HepG2 (cell line): ENCODE data around the gene ASXL1. TPM values are rescaled to one million over a fixed set of nuclear protein-coding genes. Genes with fewer than 3 reads are reported as not detected.
A peak's percentile ranks its signal among the peaks of the same experiment; 100 is the strongest.

Experiments
- HOXA5 ChIP-seq: sonication (generic); formaldehyde crosslinking; IDR thresholded peaks from 2 replicates; pipeline ENCODE4 v1.4.0; 2020; ENCODE audit warnings: missing genetic modification reagents
- ISL2 ChIP-seq: sonication (generic); formaldehyde crosslinking; IDR thresholded peaks from 2 replicates; pipeline ENCODE4 v1.5.0; 2020; ENCODE audit warnings: missing genetic modification reagents
- KLF11 ChIP-seq: IDR thresholded peaks from 2 replicates; pipeline ENCODE4 v1.6.1; 2016; ENCODE audit warnings: missing compliant biosample characterization
- MBD4 ChIP-seq: IDR thresholded peaks from 2 replicates; pipeline ENCODE4 v1.6.1; 2012; ENCODE audit warnings: low read length, inconsistent platforms, borderline replicate concordance
- NONO ChIP-seq, 2 experiments: fragments of 450-650 bp in 1 of 2; sonication (generic) in 1 of 2; formaldehyde crosslinking in 1 of 2; IDR thresholded peaks in 1 of 2; conservative IDR thresholded peaks in 1 of 2; 2 replicates each; pipeline versions ENCODE4 v1.6.1 to v1.8.0; 2017 to 2022; ENCODE audit warnings: mild to moderate bottlenecking in 1 of 2, missing genetic modification reagents in 1 of 2, moderate library complexity in 1 of 2
- NR2C2 ChIP-seq: sonication (generic); formaldehyde crosslinking; IDR thresholded peaks from 2 replicates; pipeline ENCODE4 v1.4.0; 2020; ENCODE audit warnings: missing genetic modification reagents, mild to moderate bottlenecking, moderate library complexity, borderline replicate concordance
- PAWR ChIP-seq: sonication (generic); formaldehyde crosslinking; IDR thresholded peaks from 2 replicates; pipeline ENCODE4 v1.4.0; 2020; ENCODE audit warnings: missing genetic modification reagents, mild to moderate bottlenecking, borderline replicate concordance
- POLR2AphosphoS5 ChIP-seq: IDR thresholded peaks from 2 replicates; pipeline ENCODE4 v1.6.1; 2012; ENCODE audit warnings: low read depth, low read length
- POLR2G ChIP-seq: fragments of 200-400 bp; formaldehyde crosslinking; IDR thresholded peaks from 2 replicates; pipeline ENCODE4 v1.6.1; 2018; ENCODE audit warnings: mild to moderate bottlenecking, low read depth, low read length, moderate library complexity
- ZFX ChIP-seq: sonication (generic); formaldehyde crosslinking; IDR thresholded peaks from 2 replicates; pipeline ENCODE4 v1.4.0; 2020; ENCODE audit warnings: mild to moderate bottlenecking, low read depth, missing genetic modification reagents, moderate library complexity
- ZNF33A ChIP-seq: sonication (generic); formaldehyde crosslinking; IDR thresholded peaks from 2 replicates; pipeline ENCODE4 v1.5.1; 2020; ENCODE audit warnings: missing genetic modification reagents, mild to moderate bottlenecking, moderate library complexity, borderline replicate concordance
- ZNF703 ChIP-seq: sonication (generic); formaldehyde crosslinking; IDR thresholded peaks from 2 replicates; pipeline ENCODE4 v1.5.1; 2020; ENCODE audit warnings: missing genetic modification reagents, mild to moderate bottlenecking, moderate library complexity, borderline replicate concordance
- ZNF720 ChIP-seq: sonication (generic); formaldehyde crosslinking; IDR thresholded peaks from 2 replicates; pipeline ENCODE4 v1.4.0; 2020; ENCODE audit warnings: missing genetic modification reagents
- polyA plus RNA-seq, 8 experiments: library from polyadenylated mRNA; depleted of rRNA in 3 of 8; stranded (reverse) in 7 of 8; unstranded in 1 of 8; fragments of >200 nt; fragmentation: Illumina TruSeq in 4 of 8; extraction: Trizol in 4 of 8; gene quantifications; 2 replicates each; pipeline versions ENCODE4 v1.2.1 to v1.2.3, GENCODE V29; 2011 to 2016; ENCODE audit warnings: low read depth in 4 of 8, missing spikeins in 1 of 8, mixed read lengths in 1 of 8; ENCODE audit not compliant: insufficient read depth in 1 of 8
- total RNA-seq, 5 experiments: library from RNA; depleted of rRNA; stranded (reverse); fragments of >200 nt; fragmentation: Illumina TruSeq; extraction: Trizol; gene quantifications; 2 replicates each; pipeline ENCODE4 v1.2.3, GENCODE V29; 2016; ENCODE audit warnings: low read depth in 1 of 5
- TF ChIP-seq, protein P1 (sequence below): sonication (generic); formaldehyde crosslinking; IDR thresholded peaks from 2 replicates; pipeline ENCODE4 v1.4.0; 2020; ENCODE audit warnings: missing genetic modification reagents
- TF ChIP-seq, protein P2 (sequence below): IDR thresholded peaks from 2 replicates; pipeline ENCODE4 v1.6.1; 2016; ENCODE audit warnings: missing biosample characterization, missing genetic modification reagents, low read depth
- TF ChIP-seq, protein P3 (sequence below): sonication (generic); IDR thresholded peaks from 2 replicates; pipeline ENCODE4 v1.6.1; 2016; ENCODE audit warnings: low read depth, borderline replicate concordance
- TF ChIP-seq, protein P4 (sequence below): sonication (generic); formaldehyde crosslinking; IDR thresholded peaks from 2 replicates; pipeline ENCODE4 v1.4.0; 2020; ENCODE audit warnings: missing genetic modification reagents, borderline replicate concordance
- TF ChIP-seq, protein P5 (sequence below): sonication (generic); formaldehyde crosslinking; IDR thresholded peaks from 2 replicates; pipeline ENCODE4 v1.4.0; 2020; ENCODE audit warnings: low read depth, mild to moderate bottlenecking, missing genetic modification reagents
- TF ChIP-seq, protein P6 (sequence below): sonication (generic); formaldehyde crosslinking; IDR thresholded peaks from 2 replicates; pipeline ENCODE4 v1.8.0; 2022; ENCODE audit warnings: missing genetic modification reagents, mild to moderate bottlenecking, borderline replicate concordance

The ASXL1 gene
- total and polyA plus RNA-seq, 2 of the 13 experiments (the other 11 are each of a cell fraction or from before 2014, with no cell fraction given) = 62.1 to 74.8 TPM

DNA sequence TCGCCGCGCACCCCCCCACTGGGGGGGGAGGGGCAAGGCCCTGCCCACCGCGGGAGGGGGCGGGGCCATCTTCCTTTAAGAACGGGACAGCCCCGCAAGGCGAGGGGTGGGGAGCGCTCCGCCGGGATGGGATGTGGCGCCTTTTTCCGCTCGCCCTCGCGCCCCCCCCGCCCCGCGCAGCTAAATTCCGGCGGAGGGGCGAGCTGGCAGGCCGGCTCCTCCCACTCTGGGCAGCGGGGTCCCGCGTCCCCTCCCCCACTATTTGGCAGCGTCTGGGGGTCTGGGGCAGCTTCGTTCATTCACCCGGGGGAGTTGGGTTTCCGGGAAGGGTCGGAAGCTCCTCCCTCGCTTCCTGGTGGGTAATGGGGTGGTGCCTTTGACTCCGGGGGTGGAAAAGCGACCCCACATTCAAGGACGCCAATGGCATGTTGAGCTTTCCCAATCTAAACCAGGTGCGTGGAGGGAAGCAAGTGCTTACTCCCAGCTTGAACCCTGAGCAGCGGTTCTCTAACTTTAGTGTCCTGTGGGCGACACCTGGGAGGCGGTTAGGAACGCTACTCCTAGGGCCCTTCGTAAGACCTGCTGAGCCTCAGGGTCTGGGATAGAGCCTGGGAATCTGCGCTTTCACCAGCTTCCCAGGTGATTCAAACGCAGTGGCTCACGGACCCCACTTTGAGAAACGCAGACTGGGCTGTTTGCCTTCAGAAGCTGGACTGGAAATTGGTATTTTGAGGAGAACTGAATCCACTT, 927 bp downstream of the ASXL1 start (continued):
- TF ChIP-seq, protein P1, sequence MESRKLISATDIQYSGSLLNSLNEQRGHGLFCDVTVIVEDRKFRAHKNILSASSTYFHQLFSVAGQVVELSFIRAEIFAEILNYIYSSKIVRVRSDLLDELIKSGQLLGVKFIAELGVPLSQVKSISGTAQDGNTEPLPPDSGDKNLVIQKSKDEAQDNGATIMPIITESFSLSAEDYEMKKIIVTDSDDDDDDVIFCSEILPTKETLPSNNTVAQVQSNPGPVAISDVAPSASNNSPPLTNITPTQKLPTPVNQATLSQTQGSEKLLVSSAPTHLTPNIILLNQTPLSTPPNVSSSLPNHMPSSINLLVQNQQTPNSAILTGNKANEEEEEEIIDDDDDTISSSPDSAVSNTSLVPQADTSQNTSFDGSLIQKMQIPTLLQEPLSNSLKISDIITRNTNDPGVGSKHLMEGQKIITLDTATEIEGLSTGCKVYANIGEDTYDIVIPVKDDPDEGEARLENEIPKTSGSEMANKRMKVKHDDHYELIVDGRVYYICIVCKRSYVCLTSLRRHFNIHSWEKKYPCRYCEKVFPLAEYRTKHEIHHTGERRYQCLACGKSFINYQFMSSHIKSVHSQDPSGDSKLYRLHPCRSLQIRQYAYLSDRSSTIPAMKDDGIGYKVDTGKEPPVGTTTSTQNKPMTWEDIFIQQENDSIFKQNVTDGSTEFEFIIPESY (CRISPR knock-in tag) = no peak
- TF ChIP-seq, protein P2, sequence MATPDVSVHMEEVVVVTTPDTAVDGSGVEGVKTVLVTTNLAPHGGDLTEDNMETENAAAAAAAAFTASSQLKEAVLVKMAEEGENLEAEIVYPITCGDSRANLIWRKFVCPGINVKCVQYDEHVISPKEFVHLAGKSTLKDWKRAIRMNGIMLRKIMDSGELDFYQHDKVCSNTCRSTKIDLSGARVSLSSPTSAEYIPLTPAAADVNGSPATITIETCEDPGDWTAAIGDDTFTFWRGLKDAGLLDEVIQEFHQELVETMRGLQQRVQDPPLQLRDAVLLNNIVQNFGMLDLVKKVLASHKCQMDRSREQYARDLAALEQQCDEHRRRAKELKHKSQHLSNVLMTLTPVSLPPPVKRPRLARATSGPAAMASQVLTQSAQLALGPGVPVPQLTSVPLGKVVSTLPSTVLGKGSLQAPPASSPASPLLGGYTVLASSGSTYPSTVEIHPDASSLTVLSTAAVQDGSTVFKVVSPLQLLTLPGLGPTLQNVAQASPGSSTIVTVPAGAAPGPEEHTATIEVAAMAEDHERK = no peak
- 0 out of 2 replicates have a peak, but pooled peaks have one; percentile 71 for TF ChIP-seq NR2C2 (CRISPR knock-in tag)
- peak; percentile 98 for TF ChIP-seq ZNF33A (CRISPR knock-in tag)
- TF ChIP-seq POLR2G = peak; percentile 66
- TF ChIP-seq PAWR (CRISPR knock-in tag) = no peak
- TF ChIP-seq NONO (IDR thresholded peaks at IDR 0.05) = no peak
- TF ChIP-seq NONO (CRISPR knock-in tag; conservative IDR thresholded peaks at IDR 0.05) = peak; percentile 80
- no peak for TF ChIP-seq MBD4
- TF ChIP-seq, protein P3, sequence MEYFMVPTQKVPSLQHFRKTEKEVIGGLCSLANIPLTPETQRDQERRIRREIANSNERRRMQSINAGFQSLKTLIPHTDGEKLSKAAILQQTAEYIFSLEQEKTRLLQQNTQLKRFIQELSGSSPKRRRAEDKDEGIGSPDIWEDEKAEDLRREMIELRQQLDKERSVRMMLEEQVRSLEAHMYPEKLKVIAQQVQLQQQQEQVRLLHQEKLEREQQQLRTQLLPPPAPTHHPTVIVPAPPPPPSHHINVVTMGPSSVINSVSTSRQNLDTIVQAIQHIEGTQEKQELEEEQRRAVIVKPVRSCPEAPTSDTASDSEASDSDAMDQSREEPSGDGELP = peak; percentile 26; the same call in 1 of the 2 replicates
- TF ChIP-seq, protein P4, sequence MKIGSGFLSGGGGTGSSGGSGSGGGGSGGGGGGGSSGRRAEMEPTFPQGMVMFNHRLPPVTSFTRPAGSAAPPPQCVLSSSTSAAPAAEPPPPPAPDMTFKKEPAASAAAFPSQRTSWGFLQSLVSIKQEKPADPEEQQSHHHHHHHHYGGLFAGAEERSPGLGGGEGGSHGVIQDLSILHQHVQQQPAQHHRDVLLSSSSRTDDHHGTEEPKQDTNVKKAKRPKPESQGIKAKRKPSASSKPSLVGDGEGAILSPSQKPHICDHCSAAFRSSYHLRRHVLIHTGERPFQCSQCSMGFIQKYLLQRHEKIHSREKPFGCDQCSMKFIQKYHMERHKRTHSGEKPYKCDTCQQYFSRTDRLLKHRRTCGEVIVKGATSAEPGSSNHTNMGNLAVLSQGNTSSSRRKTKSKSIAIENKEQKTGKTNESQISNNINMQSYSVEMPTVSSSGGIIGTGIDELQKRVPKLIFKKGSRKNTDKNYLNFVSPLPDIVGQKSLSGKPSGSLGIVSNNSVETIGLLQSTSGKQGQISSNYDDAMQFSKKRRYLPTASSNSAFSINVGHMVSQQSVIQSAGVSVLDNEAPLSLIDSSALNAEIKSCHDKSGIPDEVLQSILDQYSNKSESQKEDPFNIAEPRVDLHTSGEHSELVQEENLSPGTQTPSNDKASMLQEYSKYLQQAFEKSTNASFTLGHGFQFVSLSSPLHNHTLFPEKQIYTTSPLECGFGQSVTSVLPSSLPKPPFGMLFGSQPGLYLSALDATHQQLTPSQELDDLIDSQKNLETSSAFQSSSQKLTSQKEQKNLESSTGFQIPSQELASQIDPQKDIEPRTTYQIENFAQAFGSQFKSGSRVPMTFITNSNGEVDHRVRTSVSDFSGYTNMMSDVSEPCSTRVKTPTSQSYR (CRISPR knock-in tag) = no peak; the same call in none of the 2 replicates
- TF ChIP-seq HOXA5 = peak; percentile 84; the same call in 1 of the 2 replicates
- peak; percentile 51; the same call in 1 of the 2 replicates for TF ChIP-seq POLR2AphosphoS5
- TF ChIP-seq, protein P5, sequence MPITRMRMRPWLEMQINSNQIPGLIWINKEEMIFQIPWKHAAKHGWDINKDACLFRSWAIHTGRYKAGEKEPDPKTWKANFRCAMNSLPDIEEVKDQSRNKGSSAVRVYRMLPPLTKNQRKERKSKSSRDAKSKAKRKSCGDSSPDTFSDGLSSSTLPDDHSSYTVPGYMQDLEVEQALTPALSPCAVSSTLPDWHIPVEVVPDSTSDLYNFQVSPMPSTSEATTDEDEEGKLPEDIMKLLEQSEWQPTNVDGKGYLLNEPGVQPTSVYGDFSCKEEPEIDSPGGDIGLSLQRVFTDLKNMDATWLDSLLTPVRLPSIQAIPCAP (CRISPR knock-in tag) = no peak
- TF ChIP-seq KLF11 (CRISPR knock-in tag) = peak; percentile 62; the same call in 1 of the 2 replicates
- peak; percentile 79 for TF ChIP-seq ISL2 (CRISPR knock-in tag)
- TF ChIP-seq ZNF703 (CRISPR knock-in tag) = no peak
- no peak for TF ChIP-seq ZNF720
- TF ChIP-seq, protein P6, sequence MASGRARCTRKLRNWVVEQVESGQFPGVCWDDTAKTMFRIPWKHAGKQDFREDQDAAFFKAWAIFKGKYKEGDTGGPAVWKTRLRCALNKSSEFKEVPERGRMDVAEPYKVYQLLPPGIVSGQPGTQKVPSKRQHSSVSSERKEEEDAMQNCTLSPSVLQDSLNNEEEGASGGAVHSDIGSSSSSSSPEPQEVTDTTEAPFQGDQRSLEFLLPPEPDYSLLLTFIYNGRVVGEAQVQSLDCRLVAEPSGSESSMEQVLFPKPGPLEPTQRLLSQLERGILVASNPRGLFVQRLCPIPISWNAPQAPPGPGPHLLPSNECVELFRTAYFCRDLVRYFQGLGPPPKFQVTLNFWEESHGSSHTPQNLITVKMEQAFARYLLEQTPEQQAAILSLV = peak; percentile 67
- no peak for TF ChIP-seq ZFX (CRISPR knock-in tag)
